Cardiac fibroblast (primary cell): ENCODE data around the gene ENOX1.

Source experiments
- DNase-seq, 2 donors: peaks; one replicate each; pipeline versions ENCODE4 v3.0.0 to v3.0.0-alpha.2; 2010; ENCODE audit warnings: low read depth in 2 of 2
- H3K4me3 ChIP-seq, 2 donors: replicated peaks in 1 of 2; 1 replicate in 1 of 2; 2 replicates in 1 of 2; pipeline ENCODE4 v1.5.1; 2011; ENCODE audit warnings: low read depth in 2 of 2, low read length in 2 of 2, mild to moderate bottlenecking in 2 of 2, moderate library complexity in 1 of 2
- TF ChIP-seq, protein P1 (sequence below): IDR thresholded peaks from one replicate; pipeline ENCODE4 v1.5.1; 2011; ENCODE audit warnings: low read depth, mild to moderate bottlenecking, low read length, inconsistent platforms

ENOX1 gene

DNA sequence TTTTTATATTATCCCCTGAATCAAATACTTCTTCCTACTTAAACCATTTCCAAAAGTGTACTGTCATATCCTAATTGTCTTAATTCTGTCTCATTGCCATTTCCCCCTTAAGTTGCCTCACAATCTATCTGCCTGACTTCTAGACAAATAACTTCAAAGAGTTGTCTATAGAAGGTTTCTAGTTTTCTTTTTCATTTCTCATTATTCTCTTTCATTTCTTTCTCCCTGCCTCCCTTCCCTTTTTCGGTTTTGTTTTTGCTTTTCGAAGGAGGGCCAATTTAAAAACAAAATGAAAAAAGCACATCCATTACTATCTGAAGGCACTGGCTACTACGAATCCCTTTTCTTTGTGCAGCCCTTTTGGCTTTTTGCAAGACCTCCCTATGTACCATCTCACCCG is 396.2 kb downstream of the ENOX1 start:
- TF ChIP-seq, protein P1, sequence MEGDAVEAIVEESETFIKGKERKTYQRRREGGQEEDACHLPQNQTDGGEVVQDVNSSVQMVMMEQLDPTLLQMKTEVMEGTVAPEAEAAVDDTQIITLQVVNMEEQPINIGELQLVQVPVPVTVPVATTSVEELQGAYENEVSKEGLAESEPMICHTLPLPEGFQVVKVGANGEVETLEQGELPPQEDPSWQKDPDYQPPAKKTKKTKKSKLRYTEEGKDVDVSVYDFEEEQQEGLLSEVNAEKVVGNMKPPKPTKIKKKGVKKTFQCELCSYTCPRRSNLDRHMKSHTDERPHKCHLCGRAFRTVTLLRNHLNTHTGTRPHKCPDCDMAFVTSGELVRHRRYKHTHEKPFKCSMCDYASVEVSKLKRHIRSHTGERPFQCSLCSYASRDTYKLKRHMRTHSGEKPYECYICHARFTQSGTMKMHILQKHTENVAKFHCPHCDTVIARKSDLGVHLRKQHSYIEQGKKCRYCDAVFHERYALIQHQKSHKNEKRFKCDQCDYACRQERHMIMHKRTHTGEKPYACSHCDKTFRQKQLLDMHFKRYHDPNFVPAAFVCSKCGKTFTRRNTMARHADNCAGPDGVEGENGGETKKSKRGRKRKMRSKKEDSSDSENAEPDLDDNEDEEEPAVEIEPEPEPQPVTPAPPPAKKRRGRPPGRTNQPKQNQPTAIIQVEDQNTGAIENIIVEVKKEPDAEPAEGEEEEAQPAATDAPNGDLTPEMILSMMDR, result no peak
- H3K4me3 ChIP-seq, result no peak overlapping the region
- no peak for DNase-seq

DNA sequence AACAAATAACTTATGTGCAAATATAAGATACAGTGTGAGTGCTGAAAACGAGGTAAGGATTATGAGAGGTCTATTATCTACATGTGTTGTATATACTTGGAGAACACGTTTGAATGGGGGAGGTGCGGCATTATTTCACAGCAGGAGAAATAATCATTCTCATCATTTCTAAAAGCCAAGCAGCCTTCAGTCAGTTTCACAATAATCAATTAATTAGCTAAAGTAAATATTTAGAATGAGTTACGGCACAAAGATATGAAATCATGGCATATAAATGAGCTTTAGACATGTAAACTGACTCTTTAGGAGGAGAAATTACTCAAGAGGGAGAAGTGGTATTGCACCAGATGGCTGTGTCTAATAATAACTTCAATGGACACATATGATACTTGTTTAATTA is 396.8 kb downstream of the ENOX1 start:
- DNase-seq, result peak in 1 of 2 donors; percentile 28
- TF ChIP-seq, protein P1, result no peak
- no peak overlapping the region for H3K4me3 ChIP-seq

DNA sequence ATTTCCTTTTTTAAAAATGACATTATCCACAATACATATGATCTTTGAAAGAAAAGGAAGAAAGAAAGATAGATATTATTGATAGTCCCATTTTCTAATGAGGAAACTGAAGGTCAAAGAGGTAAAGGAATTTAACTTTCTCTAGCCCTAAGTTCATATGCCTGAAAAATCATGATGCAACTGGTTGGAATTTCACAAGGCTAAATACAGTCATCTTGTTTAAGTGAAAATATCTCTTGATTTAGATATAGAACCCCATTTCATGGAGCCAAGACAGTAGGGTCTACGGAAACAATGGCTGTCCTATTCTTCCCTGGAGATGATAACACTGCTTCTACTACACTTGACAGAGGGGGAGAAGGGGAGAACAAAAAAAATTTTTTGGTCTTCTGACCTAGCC is 397.2 kb downstream of the ENOX1 start:
- DNase-seq, result peak; percentile 18 to 46
- TF ChIP-seq, protein P1, result no peak
- H3K4me3 ChIP-seq, result no peak overlapping the region

DNA sequence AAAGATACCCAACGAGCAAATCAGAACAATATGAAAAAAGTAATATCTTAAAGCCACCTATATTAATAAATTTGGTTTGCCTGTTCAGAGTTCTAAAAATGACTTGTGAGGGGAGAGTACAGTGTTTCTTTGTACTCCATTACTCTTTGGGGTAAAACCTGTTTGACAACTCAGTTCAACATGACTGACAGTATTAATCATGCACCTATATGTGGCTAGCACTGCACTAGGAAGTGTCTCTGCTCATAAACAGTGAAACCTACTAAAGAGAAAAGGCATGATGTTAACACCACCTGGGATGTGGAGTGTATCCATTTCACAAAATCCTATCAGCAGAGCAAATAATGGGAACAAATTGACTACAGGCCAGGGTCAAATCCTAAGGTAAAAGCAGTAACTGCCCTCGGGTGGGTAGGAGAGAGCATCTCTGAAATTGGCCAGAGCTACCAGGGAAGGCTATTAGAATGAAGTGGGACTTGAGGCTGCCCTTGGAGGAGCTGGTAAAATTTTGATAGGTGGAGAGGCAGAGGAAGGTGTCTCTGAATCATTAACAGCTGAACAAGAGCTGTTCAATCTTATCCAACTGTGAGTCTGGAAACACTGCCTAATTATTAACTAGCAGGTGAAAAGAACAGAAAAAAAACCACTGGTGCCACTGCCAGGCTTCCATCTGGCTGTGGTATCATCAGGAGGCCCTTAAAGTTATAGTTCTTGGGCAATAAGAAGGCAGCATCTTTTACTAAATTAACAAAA is 398.3 kb downstream of the ENOX1 start:
- DNase-seq, result no peak
- TF ChIP-seq, protein P1, result no peak
- no peak overlapping the region for H3K4me3 ChIP-seq

DNA sequence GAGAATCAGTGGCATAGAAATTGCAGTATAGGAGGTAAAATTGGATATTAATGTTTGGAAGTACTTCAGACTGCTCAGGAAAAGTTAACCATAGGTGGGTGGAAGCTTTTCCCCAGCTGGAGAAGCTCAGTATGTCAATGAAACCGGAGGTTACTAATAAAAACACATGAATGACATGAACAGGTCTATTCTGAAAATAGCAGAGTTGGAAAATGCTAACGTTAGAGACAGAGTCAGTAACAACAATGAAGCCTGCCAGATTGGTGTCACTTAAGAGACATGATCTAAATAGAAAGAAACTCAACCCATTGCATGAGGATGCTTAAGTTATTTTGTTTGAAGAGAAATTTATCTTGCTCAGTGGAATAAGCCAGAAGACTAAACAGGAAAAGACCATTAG is 398.9 kb downstream of the ENOX1 start:
- TF ChIP-seq, protein P1, result no peak
- no peak overlapping the region for H3K4me3 ChIP-seq
- DNase-seq, result no peak

DNA sequence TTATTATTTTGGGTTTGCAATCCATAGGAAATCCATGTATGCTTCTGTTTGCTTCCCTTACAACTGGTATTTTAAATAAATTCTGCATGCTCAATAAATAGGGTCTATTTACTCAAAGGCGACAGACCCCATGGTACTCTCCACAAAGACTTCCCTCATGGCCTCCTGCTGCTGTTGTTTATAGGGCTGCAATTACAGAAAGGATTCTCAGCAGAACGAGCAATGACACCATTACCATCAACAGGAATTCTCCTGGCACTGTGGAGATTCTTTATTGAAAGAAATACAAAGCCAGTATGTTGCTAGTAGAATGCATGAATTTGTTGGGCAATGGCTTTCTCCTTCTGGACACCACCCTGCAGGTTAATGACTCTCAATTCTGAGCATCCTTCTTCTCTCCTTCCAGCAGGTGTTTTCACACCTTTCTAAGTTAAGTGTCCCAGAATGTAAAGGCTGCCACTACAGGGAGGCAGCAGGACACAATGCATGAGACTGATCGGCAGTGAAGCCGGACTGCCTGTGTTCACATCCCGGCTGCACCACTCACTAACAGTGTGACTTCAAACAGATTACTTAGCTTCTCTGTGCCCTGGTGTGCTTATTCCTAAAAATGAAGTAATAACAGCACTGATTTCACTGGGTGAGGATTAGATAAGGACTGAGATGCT is 403.1 kb downstream of the ENOX1 start:
- DNase-seq, result no peak
- TF ChIP-seq, protein P1, result no peak
- H3K4me3 ChIP-seq, result no peak overlapping the region
